ENCODE measurements around the gene PRR19. TPM values are rescaled to one million over a fixed set of nuclear protein-coding genes. Genes with fewer than 3 reads are reported as not detected.

The PRR19 gene
- total RNA-seq, 4 donors from 2014 or later, result 0.23 to 0.30 (median 0.29) TPM; not detected in 1

DNA sequence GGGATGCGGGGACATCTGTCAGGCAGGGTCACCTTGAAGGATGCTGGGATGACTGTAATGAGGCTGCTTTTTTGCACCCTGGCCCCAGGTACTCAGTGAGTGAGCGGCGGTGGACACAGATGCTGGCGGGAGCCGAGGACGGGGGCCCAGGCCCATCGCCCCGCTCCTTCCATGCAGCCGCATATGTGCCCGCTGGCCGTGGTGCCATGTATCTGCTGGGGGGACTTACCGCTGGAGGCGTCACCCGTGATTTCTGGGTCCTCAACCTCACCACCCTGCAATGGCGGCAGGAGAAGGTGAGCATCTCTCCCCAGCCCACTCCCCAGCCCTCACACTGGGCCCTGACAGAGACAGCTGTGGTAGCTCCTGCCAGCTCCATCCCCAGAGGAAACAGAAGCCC is 54.8 kb downstream of the PRR19 start:
- WGBS, 2 donors, result 97 to 98% methylated on average over 13 to 15 of the region's 15 CpGs

DNA sequence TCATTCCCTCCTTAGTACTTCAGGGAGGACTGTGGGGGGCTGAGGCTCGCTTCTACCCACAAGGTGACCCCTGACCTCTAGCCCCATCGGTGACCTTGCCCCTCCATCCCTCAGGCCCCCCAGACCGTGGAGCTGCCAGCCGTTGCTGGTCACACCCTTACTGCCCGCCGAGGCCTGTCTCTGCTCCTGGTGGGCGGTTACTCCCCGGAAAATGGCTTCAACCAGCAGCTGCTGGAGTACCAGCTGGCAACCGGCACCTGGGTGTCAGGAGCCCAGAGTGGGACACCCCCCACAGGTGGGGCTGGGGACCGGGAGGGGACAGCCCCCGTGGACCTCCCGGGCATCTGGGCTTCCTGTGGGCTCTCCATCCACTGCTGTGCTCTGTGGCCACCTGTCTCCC is 55.4 kb downstream of the PRR19 start:
- no peak for DNase-seq (ENCODE audit: low spot score in 2 of 2)
- intact Hi-C loops (cut with DNase I; ENCODE audit: low total_unique reads), result no loop called here
- 89 to 96% methylated on average over 9 to 12 of the region's 12 CpGs for WGBS, 2 donors
- no peak for TF ChIP-seq POLR2A (IDR thresholded peaks at IDR 0.05)
- TF ChIP-seq, protein P1, sequence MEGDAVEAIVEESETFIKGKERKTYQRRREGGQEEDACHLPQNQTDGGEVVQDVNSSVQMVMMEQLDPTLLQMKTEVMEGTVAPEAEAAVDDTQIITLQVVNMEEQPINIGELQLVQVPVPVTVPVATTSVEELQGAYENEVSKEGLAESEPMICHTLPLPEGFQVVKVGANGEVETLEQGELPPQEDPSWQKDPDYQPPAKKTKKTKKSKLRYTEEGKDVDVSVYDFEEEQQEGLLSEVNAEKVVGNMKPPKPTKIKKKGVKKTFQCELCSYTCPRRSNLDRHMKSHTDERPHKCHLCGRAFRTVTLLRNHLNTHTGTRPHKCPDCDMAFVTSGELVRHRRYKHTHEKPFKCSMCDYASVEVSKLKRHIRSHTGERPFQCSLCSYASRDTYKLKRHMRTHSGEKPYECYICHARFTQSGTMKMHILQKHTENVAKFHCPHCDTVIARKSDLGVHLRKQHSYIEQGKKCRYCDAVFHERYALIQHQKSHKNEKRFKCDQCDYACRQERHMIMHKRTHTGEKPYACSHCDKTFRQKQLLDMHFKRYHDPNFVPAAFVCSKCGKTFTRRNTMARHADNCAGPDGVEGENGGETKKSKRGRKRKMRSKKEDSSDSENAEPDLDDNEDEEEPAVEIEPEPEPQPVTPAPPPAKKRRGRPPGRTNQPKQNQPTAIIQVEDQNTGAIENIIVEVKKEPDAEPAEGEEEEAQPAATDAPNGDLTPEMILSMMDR (IDR thresholded peaks at IDR 0.05), result no peak
- H3K4me3 ChIP-seq (ENCODE audit: low read depth, poor library complexity, severe bottlenecking), result no peak overlapping the region

More for the DNA sequence above, 54.8 kb downstream of the PRR19 start:
- TF ChIP-seq POLR2A (IDR thresholded peaks at IDR 0.05), result no peak
- no peak for DNase-seq (ENCODE audit: low spot score in 2 of 2)
- no peak overlapping the region for H3K4me3 ChIP-seq (ENCODE audit: low read depth, poor library complexity, severe bottlenecking)
- intact Hi-C loops (cut with DNase I; ENCODE audit: low total_unique reads), result no loop called here

Small RNA genes within 50 kb of the gene (microRNA-seq; reads per million reads assigned to microRNA genes)
- gene MIR8077 (ENCODE audit: borderline number of aligned reads in 1 of 2, borderline replicate concordance in 2 of 2), result 0 reads per million in 2 donors

Other genes with a start within 250 kb of the PRR19 start
- gene GRIK5, start 231.9 kb upstream of the PRR19 start, total RNA-seq, result 1 to 10 TPM in 1 of 4 donors, under 1 TPM in 3; 0.11 to 1.4 (median 0.82) TPM
- gene ZNF574, start 226.0 kb upstream of the PRR19 start, total RNA-seq, result 10 to 100 TPM; 28.4 to 52.1 (median 30.8) TPM
- 1 to 10 TPM in 2 of 4 donors, under 1 TPM in 2; 0.67 to 3.8 (median 1.0) TPM for gene POU2F2, start 169.7 kb upstream of the PRR19 start, total RNA-seq
- 100 to 1,000 TPM in 2 of 4 donors, 10 to 100 TPM in 2; 82.9 to 135 (median 93.5) TPM for gene DEDD2, start 84.5 kb upstream of the PRR19 start, total RNA-seq
- 10 to 100 TPM in 1 of 4 donors, 1 to 10 TPM in 3; 6.9 to 10.7 (median 8.6) TPM for gene ZNF526, start 81.8 kb upstream of the PRR19 start, total RNA-seq
- 10 to 100 TPM; 31.4 to 42.0 (median 34.1) TPM for gene GSK3A, start 59.5 kb upstream of the PRR19 start, total RNA-seq
- gene ERF, start 47.0 kb upstream of the PRR19 start, total RNA-seq, result 10 to 100 TPM; 29.9 to 44.0 (median 36.9) TPM
- 10 to 100 TPM; 57.8 to 90.0 (median 59.0) TPM for gene CIC, start 32.9 kb upstream of the PRR19 start, total RNA-seq
- gene PAFAH1B3, start 492 bp downstream of the PRR19 start, total RNA-seq, result 10 to 100 TPM in 3 of 4 donors, 1 to 10 TPM in 1; 4.3 to 18.4 (median 14.0) TPM
- gene TMEM145, start 11.2 kb downstream of the PRR19 start, total RNA-seq, result under 1 TPM in 1 of 4 donors, not detected in 3; 0.88 TPM
- 10 to 100 TPM in 3 of 4 donors, 1 to 10 TPM in 1; 6.1 to 14.1 (median 12.0) TPM for gene MEGF8, start 23.5 kb downstream of the PRR19 start, total RNA-seq
- gene CNFN, start 88.2 kb downstream of the PRR19 start, total RNA-seq, result 100 to 1,000 TPM; 359 to 606 (median 493) TPM
- gene LIPE, start 125.3 kb downstream of the PRR19 start, total RNA-seq, result 10 to 100 TPM; 20.9 to 96.9 (median 55.9) TPM
- gene CXCL17, start 140.8 kb downstream of the PRR19 start, total RNA-seq, result under 1 TPM in 1 of 4 donors, not detected in 3; 0.69 TPM
- gene CEACAM1, start 226.3 kb downstream of the PRR19 start, total RNA-seq, result 1 to 10 TPM; 1.2 to 4.6 (median 2.7) TPM